HG02571 (cell line): ENCODE results near the gene KLF6.

ENCODE experiments used
- ATAC-seq: cut with Tn5 transposase; IDR thresholded peaks from one replicate; pipeline ENCODE4 v1.9.1; 2021; ENCODE audit warnings: mild to moderate bottlenecking, moderate library complexity; ENCODE audit not compliant: unreplicated experiment

The KLF6 gene

DNA sequence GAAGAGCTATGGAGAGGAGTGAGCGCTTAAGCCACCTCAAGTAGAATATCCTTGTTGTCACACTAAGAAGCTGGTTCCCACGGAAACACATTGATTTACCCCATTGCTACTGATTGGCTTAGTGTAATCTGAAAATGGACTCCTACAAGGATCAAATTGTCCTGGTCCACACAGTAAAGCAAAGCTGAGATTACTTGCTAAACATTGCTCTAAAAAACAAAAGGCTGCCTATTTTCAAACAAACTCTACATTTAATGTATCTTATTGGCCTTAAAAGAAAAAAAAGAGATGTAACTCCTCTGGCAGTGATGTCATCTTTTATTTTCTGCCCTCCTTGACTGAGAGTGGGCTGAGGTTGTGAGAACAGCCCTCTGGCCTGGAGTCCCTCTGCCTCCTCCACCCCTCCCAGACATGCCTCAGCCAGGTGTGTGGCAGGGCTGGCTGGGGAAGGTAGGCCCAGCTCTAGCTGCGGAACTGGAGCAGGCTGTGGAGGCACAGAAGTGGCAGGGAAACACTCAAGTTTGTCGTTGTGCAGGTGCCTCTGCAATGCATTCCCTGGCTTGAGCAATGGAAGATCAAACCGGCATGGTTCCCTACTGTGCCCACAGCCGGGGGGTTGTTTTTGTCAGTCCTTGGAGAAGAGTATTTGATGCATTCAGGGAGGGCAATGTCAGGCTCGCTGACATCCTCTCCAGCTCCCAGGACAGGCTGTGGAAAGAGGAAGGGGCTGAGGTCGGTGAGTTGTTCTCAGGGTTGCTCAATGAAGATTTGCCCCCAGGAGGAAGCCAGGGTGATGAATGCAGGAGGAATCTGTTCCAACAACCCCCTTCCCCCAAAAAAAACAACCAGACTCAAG, 9.1 kb downstream of the KLF6 start:
- no peak for ATAC-seq

DNA sequence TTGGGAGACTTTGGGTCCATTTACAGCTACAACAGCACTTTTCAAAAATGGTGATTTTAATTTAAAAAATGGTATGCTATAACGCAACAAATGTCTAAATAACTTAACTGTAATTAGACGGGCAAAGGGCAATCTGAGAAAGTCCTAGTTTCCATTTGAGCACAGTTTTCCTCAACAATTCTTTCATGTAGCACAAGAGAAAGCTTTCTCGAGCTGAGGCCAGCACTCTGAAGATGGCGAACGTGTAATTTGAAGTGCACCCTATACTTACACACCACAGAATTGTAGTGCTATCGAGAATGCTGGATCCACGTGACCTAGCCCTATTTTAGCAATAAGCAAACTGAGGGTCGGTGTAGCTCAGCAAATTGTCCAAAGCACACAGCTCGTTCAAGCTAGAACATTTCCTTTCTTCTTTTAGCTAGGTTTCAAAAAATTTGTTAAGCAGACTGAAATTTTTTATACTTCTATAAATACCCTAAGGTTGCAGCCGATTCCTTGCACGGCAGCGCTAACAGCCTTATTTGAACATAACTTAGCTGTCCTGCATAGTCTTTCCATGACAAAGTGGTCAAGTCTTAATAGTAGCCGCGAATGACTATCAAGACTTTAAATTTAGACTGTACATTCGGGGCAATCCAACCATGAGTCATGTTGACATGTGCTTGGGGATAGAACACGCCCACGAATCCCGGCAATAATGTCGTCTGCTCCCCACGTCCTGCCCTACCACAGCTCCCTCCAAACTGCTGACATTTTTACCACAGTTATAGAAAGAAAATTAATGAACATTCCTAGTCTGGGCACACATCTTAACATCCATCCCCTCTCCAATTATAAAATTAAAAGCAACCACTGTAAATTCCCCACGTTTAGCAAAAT, 10.0 kb downstream of the KLF6 start:
- no peak for ATAC-seq

DNA sequence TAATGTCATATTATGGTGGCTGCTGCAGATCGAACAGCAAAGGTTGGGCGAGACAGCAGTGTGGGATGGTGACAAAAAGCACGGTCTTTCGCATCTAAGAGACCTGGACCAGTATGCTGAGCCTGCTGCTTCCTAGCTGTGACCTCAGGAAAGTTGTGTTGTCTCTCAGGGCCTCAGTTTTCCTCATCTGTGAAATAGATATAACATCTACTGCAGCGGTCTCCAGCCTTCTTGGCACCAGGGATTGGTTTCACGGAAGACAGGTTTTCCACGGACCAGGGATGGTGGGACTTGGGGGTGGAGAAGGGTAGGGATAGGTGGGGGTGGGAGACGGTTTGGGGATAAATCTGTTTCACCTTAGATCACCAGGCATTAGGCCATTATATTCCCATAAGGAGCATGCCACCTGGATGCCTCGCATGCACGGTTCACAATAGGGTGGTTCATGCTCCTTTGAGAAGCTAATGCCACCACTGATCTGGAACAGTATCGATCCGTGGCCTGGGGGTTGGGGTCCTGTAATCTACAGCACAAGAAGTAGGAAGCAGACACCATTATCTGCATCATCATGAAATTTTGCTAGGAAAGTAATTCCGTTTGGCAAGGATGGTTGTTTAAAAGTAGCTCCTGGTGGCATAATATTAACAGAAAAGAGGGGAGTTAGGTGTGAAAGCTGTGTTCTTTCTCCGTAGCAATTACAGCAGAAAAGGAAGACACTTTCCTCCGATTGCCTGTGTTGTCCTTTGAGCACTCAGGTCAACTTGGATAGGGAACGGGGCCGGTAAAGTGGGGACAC, 10.8 kb downstream of the KLF6 start:
- ATAC-seq: no peak

DNA sequence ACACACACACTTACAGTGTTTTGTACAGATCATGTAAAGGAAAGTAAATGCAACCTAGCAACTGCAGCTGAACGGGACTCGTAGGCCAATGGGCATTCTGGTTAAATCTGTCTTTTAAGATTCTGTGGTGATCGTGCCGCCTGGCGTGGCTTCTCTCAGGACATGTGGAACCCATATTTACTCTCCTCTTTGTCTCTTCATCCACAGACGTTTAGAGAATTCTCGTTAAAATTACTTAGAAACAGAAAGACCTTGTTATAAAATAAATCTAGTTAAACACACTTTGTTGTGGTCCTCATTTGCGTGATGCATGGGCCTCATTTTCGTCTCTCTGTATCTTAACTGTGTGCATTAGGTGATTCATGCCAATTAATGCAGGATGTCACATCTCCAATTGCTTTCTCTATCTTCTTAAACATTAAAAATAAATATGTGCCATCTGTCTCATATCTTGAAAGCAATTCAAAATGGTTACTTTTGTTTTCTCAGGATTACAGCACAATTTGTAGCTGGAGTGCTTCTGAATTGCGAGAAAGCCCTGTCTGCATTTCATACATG, 11.5 kb downstream of the KLF6 start:
- ATAC-seq: no peak

DNA sequence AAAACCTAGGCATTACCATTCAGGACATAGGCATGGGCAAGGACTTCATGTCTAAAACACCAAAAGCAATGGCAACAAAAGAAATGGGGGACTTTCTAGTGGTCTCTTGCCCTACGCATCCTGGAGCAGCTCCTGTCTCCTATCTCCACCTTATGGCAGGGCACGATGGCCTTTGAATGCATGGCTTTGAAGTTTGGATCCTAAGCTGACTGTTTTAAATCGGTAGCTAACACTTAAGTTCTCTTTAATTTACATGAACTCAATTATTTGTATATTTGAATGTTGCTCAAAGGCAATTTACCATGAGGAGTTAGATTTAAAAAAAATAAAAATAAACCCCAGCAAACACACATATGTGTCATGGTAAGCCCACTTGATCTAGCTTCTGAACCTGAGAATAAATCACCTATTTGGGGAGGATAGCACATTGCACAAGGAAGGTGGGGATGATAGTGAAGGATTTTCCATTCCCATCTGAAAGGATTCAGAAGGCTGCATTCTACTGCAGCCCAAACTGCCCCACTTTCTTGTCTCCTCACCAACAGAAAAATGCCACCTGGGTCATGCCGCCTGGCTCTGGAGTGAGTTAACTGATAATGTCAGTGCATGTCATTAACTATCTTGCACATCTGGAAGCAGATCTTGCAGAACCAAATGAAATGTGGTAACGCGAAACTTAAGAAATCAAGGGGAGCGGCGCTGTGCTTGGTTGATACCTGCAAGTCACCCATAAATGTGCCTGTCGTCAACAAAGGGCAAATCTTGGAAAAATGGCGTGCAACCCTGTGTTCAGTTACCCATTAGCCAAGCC, 12.4 kb downstream of the KLF6 start:
- ATAC-seq: no peak

DNA sequence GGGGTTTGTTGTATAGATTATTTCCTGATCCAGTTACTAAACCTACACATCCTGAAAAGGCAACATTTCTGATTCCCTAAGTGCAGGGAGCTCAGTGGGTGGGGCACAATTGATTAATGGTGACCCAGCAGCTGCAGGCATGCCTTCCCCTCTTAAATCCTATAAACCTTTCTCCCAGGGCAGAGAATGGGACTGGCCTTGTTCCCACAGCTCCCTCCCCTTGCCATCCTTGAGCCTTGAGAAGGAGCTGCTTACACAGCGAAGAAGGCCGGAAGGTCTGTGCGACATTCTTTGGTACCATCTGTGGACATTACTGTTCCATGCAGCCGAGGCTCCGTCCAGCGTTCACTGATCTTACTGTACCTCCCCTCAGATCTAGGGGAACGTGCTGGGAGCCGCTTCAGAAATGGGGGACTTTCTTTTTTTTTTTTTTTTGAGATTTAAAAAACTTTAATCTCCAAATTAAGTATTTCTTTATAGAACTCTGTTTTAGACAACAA, 14.3 kb downstream of the KLF6 start:
- ATAC-seq: no peak

DNA sequence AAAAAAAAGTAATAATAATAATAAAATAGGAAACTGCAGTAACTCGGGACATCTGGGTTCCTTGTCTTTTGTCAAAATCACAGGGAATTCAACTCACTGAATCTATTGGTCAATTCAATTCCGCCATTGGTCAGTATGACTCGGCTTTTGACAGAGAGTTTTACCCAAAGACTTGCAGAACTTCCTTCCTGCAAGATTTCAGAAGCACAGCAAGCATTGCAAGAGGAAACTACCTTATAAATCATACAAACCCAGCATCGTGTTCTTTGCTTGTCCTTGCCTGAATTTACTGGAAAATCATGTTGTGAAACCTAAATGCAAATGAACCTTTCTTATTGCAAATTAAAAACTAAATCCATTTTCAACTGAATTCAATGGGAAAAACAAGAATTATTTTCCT, 15.5 kb downstream of the KLF6 start:
- ATAC-seq: no peak

DNA sequence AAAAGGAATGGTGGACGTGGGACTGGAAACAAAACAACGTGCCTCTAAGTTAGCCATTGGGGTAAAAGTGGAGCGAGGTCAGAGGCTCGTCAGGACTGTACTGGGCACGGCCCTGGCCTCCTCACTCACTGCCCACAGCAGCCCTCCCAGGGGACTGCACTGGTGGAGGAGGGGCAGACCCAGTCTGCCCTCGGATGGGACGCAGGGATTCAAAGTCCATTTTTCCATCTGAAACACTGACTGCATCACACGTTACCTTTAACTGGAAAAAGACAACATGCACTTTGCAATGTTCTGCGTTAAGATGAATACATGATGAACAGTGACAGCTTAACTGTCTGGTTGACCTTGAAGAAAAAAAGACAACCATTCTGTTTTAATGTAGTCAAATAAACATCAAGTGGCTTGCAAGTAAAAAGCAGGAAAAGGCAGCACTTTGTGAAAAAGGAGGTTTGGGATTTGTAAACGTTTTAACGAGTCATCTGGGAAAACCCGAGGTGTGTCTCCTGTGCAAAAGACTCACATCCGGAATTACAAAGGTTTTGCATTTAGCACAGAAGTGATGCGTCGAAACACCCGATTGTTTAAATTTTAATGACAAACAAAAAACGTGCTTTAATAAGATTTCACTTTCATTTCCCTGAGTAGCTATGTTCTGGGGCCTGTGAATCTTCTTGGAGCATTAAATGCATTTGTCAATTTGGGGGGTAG, 18.8 kb downstream of the KLF6 start:
- no peak for ATAC-seq

DNA sequence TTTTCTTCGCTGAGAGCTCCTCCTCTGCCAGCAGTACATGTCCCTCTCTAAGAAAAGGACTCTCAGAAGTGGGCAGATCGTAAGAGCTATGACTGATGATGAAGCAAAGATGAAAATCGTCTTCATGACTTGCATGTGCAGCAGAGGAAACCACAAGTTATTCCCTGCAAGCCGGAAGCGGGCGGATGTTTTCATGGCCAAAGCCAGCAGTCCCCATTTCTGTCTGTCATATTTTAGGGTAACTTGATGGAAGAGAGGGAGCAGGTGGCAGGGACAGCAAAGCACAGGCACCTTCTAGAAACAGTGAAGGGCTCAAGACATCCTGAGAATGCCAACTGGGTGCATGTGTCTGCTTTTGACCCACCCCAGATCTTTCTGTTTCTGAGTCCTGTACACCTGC, 19.9 kb downstream of the KLF6 start:
- no peak for ATAC-seq

DNA sequence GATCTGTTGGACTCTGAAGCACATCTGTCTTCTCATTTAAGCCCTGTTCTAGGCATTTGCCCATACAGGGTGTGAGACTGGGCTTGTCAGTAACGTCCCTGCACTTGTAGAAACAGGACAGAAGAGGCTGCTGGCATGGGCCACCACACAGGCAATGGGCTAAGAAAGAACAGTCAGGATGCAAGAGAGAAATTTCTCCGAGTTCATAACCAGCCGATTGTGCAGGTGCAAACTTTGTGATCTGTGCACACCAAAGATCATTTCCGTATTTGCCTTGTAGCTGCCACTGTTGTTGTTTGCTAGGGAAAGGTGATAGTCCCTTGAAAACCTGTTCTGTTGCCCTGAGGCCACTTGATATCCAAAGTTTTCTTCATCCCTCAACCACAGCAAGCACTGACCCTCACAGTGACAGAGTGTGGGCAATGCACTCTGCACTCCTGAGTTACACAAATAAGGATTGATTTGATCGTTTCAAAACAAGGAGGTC, 20.3 kb downstream of the KLF6 start:
- no peak for ATAC-seq

DNA sequence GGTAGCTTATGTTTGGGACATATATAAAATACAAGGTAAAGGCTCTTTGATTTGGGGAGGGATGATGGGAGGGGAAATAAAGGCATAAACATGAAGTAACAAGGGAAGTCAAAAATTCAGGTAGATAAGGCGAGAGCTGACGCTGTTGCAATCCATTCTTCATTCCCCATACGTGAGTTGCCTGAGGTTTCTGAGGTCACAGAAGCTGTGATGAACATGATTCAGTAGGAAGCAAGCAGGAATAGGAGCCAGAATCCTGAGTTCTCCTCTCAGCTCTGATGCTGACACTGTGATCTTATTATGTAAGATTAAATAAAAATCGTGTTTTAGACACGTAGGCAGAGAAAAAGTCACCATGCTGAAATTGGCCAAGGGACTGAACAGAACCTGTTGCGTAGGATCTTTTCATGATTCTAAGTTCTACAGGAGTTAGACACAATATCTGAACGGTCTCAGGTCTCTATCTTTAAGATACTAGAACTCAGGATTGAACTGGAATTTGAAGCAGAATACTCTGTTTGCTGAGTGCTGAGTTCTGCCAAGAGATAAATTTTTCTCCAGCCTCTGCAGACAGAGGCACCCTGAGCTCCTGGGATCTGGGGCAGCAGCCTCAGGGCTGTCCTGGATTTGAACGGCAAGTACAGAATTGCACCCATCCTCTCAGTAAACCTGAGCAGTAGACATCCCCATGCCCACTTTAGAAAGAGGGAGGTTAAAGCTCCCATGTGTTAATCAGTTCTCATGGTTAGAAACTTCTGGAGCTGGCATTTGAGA, 21.0 kb downstream of the KLF6 start:
- no peak for ATAC-seq

DNA sequence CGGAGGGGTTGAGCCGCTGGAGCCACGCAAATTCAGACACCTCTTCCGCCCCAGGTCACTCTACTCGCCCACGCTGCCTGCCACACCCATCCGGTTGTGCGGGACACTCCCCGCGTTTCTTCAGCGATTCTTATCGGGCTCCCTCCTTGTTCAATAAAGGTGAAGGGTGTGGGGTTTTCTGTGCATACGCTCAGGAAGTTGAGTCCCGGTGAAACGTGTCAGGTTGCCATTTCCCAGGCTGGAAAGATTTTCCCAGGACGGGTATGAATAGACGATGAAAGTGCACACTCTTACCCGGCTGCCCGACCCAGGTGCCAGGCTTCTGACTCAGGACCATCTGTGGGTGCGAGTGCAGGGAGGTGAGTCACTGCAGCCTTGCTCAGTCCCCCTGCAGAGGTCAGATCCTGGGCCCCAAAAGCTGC, 22.0 kb downstream of the KLF6 start:
- ATAC-seq: no peak

DNA sequence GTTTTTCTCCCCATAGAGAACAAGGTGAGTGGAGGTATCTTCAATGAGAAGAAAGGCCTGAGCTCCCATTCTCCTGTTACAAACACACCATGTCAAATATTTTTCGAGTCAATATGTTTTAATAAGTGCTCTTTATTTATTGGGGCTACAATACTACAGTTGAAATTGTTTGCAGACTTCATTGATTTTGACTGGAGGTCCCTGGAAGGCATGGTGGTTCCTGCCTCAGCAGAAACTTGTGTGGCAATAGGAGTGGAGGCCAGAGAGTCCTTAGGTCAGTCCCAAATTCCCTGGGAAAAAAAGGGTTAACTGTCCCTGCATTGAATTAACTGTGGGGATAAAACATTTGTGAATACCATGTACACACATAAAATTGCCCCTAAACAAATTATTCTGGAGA, 22.7 kb downstream of the KLF6 start:
- ATAC-seq: no peak

DNA sequence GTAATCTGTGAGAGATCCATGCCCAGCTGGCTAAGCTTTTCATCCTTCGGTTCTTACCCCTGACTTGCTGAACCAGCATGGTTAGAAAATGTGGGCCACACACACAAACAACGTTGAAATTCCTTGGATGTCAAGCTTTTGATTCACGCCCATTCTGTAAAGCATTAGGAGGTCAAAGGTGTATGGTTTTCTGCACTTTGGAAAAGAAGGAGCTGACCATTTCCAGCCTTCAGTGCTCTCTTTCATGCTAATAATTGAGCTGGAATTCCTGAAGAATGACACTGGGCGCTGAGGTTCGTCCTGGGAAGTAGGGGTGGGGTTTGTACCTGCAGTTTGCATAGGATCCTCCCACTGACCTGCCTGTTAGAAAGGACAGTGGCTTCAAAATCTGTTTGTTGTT, 23.1 kb downstream of the KLF6 start:
- no peak for ATAC-seq

DNA sequence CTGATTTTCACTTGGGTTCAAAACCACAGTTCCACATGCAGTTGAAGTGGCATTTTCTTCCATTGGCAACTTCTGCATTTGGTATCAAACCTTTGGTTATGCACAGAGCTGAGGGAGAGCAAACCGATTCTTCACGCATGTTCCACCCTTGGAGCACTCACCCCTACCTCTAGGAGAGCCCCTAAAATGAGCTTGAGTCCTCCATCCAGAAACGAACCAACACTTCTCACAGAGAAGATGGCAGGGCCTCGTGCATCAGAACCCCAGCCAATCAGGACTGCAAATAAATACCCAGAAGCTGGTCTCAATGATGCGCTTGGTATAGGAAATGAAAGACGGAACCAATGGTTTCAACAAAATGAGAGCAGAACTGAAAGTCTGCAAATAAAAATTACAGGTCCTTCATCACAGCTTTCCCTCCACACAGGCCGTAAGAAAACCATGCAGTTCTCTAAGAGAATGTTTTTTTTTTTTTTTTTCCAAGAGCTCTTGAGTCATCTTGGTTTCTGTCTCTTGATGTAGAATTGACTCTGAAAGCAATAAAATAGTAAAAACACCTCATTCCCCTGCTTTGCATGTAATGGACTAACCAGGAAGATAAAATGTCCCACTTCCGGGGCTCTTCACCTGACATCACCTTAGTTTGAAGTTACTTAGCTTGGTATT, 23.9 kb downstream of the KLF6 start:
- no peak for ATAC-seq

DNA sequence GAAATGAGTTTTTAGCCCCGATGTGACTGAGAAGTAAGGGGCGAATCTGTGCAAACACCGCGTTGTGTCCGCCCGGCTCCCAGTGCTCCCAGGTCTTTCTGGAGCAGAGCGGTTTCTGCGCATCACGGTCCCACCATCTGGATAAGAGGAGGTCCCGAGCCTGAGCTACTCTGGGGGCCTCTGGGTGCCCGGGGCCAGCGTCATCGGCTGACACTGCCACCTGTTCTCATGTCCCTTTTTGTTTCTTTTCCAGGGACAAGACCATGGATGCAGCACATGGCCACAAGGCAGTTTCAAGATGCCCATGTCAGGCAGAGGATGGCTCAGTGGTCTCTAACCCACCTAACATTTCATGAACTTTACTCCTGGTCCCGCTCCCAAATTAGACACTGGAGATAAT, 24.9 kb downstream of the KLF6 start:
- no peak for ATAC-seq

DNA sequence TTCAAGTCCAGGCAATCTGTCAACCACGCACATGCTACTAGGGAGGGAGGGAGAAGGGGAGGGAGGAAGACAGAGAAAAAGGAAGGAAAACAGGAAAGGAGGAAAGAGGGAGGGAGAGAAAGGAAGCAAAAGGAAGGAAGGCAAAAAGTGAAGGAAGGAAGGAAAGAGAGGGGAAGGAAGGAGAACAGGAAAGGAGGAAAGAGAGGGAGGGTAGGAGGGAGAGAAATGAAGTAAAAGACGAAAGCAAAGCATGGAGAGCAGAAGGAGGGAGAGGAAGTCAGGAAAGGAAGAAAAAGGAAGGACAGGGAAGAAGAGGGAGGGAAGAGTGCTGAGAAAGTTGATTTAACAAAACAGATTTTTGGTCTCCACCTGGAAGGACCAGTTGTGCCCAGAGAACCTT, 25.6 kb downstream of the KLF6 start:
- ATAC-seq: no peak

DNA sequence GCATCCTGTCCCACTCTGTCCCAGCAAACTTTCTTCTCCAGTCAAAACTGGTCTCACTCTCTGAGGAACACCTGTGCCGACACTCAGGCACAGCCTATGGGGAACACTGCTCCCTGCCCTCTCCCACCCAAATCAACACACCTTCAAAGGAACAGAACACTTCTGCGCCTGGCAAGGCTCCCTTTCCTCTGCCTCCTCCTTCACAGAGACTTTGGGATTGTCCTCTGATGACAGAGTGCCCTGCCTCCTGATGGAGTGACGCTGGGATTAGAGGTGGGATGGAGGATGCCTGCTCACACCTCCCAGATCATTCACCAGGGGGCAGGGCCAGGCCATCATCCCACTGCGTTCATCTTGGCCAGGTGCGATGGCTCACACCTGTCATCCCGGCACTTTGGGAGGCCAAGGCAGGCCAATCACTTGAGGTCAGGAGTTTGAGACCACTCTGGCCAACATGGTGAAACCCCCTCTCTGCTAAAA, 26.5 kb downstream of the KLF6 start:
- no peak for ATAC-seq
